GM11168 (cell line): ENCODE measurements around the gene STX1B.
"Not testable (repeated sequence)": the region's sequence is repeated elsewhere in the genome, so short reads cannot be mapped to it uniquely, and the experiment has no call there.

Source experiments
- in situ Hi-C: fragments of 300-500 bp; cut with MboI; formaldehyde crosslinking; loops from one replicate; pipeline ENCODE4 v1.12.0; 2022; ENCODE audit warnings: low sequenced_read_pairs; ENCODE audit not compliant: unreplicated experiment

The STX1B gene

GRCh38 chr16:31010585-31011325, at the start of gene STX1B:
Gene STX1B (minus strand): TSS chr16:31010638. CDS start chr16:31010396, 242 bp downstream.
- in situ Hi-C loops, result no loop called here

- in situ Hi-C loops, result no loop called here
Measured at GRCh38 chr16:31055613-31056012, 45.2 kb upstream of the STX1B start.

- in situ Hi-C loops, result no loop called here
Measured at GRCh38 chr16:31052114-31052513, 41.7 kb upstream of the STX1B start.

DNA sequence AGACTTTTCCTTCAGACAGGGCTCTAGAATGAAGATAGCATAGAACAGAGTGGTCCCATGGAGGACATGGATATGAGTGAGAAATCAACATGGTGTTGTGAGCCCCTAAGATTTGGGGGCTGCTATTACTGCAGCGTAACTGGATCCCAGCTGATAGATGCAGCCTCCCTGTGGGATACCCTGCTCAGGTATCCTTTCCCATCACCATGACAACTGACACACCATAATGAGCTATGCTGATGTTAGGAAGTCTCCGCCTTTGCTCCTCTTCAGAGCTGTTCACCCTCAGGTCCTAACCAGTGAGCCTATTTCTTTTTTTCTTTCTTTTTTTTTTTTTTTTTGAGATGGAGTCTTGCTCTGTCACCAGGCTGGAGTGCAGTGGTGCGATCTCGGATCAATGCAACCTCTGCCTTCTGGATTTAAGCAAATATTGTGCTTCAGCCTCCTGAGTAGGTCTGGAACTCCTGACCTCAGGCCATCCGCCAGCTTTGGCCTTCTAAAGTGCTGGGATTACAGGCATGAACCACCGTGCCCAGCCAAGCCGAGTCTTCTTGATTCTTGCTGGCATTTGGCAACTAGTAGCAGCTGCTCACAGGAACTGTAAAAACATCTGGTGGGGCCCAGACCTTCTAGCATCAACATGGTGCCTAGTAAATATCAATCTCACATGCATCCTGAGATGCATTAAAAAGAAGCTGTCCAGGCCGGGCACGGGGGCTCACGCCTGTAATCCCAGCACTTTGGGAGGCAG, 40.0 kb upstream of the STX1B start:
- in situ Hi-C loops, result no loop called here

DNA sequence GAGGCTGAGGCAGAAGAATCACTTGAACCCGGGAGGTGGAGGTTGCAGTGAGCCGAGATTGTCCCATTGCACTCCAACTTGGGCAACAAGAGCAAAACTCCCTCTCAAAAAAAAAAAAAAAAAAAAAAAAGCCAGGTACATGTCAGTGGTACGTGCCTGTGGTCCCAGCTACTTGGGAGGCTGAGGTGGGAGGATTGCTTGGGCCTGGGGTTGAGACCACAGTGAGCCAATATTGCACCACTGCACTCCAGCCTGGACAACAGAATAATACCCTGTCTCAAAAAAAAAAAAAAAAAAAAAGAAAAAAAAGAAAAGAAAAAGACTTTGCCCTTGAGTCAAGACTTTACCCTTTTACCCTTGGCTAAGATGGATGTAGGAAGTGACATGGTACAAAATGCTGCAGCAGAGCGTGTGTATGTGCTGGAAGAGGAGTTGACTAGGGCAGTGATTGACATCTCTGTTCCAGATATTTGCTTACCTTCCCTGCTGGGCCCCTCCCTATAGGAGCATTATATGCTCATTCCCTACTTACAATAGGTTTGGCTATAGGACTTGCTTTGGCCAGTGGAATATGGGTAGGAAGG, 33.6 kb upstream of the STX1B start:
- in situ Hi-C loops, result no loop called here

DNA sequence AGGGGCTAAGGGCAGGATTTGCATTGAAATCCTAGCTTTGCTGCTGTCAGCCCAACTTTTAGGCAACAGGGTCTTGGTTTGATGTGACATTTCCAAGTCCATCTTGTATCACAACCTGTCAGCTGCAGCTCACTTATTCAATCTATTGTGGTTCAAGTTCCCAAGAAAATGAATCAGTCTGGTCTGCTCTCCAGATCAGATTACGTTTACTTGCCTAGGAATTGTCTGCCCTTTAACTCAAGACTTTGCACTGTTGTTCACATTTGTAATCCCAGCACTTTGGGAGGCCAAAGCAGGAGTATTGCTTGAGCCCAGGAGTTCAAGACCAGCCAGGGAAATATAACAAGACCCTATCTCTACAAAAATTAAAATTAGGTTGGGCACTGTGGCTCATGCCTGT, 32.9 kb upstream of the STX1B start:
- in situ Hi-C loops, result no loop called here

GRCh38 chr16:31042866-31043265, 32.4 kb upstream of the STX1B start:
- in situ Hi-C loops, result no loop called here

DNA sequence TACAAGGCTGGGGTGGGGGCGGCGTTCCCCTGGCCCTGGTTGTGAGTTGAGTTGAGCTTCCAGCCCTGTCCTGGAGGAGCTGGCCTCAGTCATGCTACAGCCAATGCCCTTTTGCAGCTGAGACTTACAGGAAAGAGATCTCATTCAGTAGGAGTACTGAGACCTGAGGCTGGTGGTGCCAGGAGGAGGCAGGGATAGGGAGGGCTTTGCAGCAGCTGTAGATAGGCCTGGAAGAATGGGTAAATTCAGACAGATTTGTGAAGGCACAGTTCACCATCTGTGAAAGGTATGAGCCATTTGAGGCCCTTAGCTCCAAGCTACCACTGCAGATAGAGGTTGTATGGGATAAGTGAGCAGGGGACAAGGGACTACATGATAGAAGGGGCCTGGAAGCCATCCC, 28.6 kb upstream of the STX1B start:
- in situ Hi-C loops, result no loop called here

DNA sequence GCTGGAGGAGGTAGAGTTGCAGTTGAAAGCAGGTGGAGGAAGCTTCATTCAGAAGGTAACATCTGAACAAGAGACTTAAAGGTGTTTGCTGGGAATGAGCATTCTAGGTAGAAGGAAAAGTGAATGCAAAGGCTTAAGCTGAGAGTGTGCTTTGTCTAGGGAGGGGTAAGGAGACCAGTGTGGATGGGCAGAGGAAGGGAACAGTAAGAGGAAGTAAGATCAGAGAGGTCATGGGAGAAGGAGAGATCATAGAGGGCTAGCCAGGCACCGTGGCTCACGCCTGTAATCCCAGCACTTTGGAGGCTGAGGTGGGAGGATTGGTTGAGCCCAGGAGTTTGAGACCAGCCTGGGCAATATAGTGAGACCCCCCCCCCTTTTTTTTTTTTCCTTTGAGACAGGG, 26.3 kb upstream of the STX1B start:
- in situ Hi-C loops, result no loop called here

DNA sequence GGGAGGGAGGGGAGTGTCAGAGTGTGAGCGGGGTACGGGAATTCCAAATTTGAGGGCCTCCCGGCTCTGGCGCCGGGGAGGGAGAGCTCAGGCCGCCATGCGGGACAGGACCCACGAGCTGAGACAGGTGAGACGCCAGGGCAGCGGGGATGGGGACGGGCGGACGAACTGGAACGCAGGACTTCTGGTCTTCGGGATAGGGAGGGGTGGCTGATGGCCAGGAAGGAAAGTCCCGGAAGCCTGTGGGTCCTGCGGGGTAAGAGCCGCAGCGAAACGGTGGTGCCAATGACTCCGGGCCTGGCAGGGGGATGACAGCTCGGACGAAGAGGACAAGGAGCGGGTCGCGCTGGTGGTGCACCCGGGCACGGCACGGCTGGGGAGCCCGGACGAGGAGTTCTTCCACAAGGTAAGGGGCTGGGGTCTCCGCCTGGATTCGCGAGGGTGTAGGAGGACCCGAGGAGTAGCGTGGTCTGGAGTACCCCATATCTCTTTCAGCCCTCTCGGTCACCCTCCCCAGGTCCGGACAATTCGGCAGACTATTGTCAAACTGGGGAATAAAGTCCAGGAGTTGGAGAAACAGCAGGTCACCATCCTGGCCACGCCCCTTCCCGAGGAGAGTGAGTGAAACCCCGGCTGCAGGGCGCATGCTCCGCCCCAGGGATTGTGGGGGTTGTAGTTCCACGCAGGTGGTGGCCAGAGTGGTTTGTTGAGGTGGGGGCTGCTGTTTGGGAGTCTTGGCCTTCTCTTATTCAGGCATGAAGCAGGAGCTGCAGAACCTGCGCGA, 23.5 kb upstream of the STX1B start:
- in situ Hi-C loops, result no loop called here

GRCh38 chr16:31032736-31033708, 22.6 kb upstream of the STX1B start, which contains the start of gene STX4:
Gene STX4 (plus strand): TSS chr16:31033558. CDS start chr16:31033806, 248 bp downstream.
- in situ Hi-C loops, result no loop called here

- in situ Hi-C loops, result no loop called here
Measured at GRCh38 chr16:31031276-31031675, 20.8 kb upstream of the STX1B start.

- in situ Hi-C loops, result no loop called here
Measured at GRCh38 chr16:31029272-31029671, 18.8 kb upstream of the STX1B start.

DNA sequence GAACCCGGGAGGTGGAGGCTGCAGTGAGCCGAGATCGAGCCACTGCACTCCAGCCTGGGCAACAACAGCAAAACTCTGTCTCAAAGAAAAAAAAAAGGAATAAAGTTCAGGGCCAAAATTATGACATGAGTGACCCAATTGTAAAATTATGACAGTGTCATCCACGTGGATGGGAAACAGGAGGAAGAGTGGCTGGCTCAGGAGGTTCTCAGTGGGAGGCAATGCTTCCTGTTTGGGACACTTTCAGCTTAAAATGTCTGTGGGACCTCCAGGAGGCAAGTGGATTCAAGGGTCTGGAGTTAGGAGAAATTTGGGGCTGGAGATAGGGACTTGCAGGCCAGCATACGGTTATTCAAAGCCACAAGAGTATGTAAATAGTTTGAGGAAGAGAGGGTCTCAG, 14.9 kb upstream of the STX1B start:
- in situ Hi-C loops, result no loop called here

DNA sequence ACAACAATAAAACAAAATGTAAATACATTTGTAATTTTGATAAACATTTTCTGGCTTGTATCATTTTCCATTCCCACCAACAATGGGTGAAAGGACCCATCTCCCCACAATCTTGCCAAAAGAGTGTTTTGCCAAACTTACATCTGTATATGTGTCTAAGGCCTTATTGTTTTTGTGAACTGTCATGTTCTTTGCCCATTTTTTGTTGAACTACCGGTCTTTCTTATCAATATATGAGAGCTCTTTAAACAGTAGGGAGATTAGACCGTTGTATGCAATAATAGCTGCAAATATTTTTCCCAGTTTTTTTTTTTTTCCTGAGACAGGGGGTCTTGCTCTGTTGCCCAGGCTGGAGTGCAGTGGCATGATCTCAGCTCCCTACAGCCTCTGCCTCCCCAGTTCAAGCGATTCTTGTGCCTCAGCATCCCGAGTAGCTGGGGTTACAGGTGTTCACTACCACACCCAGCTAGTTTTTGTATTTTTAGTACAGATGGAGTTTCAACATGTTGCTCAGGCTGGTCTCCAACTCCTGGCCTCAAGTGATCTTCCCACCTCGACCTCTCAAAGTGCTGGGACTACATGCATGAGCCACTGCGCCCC, 13.3 kb upstream of the STX1B start:
- in situ Hi-C loops, result no loop called here

- in situ Hi-C loops, result no loop called here
Measured at GRCh38 chr16:31023252-31023602, 12.8 kb upstream of the STX1B start.

DNA sequence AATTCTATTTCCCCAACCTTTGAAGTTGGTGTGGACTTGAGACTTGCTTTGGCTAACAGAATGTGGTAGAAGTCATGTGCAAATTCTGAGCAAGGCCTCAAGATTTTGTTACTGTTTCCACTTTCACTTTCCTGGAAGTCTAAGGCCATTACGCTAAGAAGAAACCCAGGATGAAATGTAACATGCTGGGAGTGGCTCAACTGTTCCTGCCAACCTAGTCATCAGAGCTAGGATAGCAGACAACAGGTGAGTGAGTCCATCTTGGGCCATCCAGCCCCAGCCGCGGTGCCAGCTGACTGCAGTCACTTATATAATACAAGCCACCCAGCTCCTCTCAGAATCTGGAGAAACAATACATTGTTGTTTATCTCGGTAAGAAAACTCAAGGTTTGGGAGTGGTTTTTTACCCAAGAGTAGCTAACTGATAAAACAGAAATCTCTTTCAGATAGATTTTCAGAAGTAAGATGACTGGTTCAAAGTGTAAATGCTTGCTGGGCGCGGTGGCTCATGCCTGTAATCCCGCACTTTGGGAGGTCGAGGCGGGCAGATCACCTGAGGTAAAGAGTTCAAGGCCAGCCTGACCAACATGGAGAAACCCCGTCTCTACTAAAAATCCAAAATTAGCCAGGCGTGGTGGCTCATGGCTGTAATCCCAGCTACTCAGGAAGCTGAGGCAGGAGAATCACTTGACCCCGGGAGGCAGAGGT, 12.3 kb upstream of the STX1B start:
- in situ Hi-C loops, result no loop called here

DNA sequence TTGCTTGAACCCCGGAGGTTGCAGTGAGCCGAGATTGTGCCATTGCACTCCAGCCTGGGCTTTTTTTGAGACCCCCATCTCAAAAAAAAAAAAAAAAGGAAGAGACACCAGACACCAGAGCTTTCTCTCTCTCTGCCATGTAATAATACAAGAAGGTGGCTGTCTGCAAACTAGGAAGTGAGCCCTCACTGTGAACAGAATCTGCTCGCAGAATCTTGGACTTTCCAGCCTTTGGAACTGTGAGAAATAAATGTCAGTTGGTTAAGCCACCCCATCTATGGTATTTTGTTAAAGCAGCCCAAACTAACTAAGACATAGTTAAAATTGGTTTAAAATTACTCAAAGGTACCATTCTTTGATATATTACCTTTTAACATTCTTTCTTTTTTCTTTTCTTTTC, 10.1 kb upstream of the STX1B start:
- in situ Hi-C loops, result no loop called here

- in situ Hi-C loops, result not testable (repeated sequence)
Measured at GRCh38 chr16:31017756-31018155, 7.3 kb upstream of the STX1B start.
